B cell (primary cell): ENCODE results near the gene SMKR1. TPM values are rescaled to one million over a fixed set of nuclear protein-coding genes. Genes with fewer than 3 reads are reported as not detected.
A peak's percentile ranks its signal among the peaks of the same experiment; 100 is the strongest.

ENCODE experiments used
- ATAC-seq: fragments of 200-7000 bp; cut with Tn5 transposase; one replicate; pipeline ENCODE4 v1.10.0; 2021; ENCODE audit warnings: low read depth, mild to moderate bottlenecking, moderate number of reproducible peaks, moderate library complexity
- CTCF ChIA-PET: fragments of 350-600 bp; sonication (Branson Sonifier 250); formaldehyde crosslinking; loops from one replicate; lab custom pipeline; 2021; ENCODE audit warnings: antibody characterized with exemption, inconsistent platforms; lab: Charles Lee
- POLR2A ChIA-PET: fragments of 350-600 bp; sonication (Branson Sonifier 250); formaldehyde crosslinking; loops from one replicate; lab custom pipeline; 2021; ENCODE audit warnings: antibody characterized with exemption; lab: Charles Lee
- DNase-seq: peaks from one replicate; pipeline ENCODE4 v3.0.0; 2013
- H2AFZ ChIP-seq: 2 replicates; pipeline ENCODE4 v1.6.1; 2012; ENCODE audit warnings: mild to moderate bottlenecking, low read depth, low read length; ENCODE audit not compliant: insufficient read depth, poor library complexity, severe bottlenecking
- H3K27ac ChIP-seq, 2 donors: 1 replicate in 1 of 2; 2 replicates in 1 of 2; pipeline ENCODE4 v1.5.1; 2012 to 2013; ENCODE audit warnings: low read length in 2 of 2, mild to moderate bottlenecking in 2 of 2, moderate library complexity in 1 of 2
- H3K27me3 ChIP-seq, 4 experiments: fragments of 200-600 bp in 1 of 4; sonication (generic) in 1 of 4; replicated peaks in 1 of 4; 1 replicate in 2 of 4; 2 replicates in 2 of 4; pipeline versions ENCODE4 v1.6.1 to v1.7.0; 2013 to 2016; ENCODE audit warnings: low read length in 3 of 4, mild to moderate bottlenecking in 2 of 4, mixed read lengths in 1 of 4, moderate library complexity in 1 of 4; ENCODE audit not compliant: insufficient read depth in 4 of 4, control insufficient read depth in 3 of 4; ENCODE audit errors: control extremely low read depth in 1 of 4
- H3K36me3 ChIP-seq, 2 experiments: replicated peaks in 1 of 2; 1 replicate in 1 of 2; 2 replicates in 1 of 2; pipeline versions ENCODE4 v1.6.1 to v1.7.1; 2013; ENCODE audit warnings: low read length in 1 of 2; ENCODE audit not compliant: insufficient read depth in 2 of 2, control insufficient read depth in 1 of 2; ENCODE audit errors: control extremely low read depth in 1 of 2, extremely low read depth in 1 of 2
- H3K4me1 ChIP-seq, 2 donors: fragments of 200-600 bp in 1 of 2; sonication (generic) in 1 of 2; 1 replicate in 1 of 2; 2 replicates in 1 of 2; pipeline versions ENCODE4 v1.5.1 to v1.6.1; 2013 to 2017; ENCODE audit warnings: low read length in 2 of 2; ENCODE audit not compliant: control insufficient read depth in 2 of 2, insufficient read depth in 2 of 2
- H3K4me2 ChIP-seq: replicated peaks from 2 replicates; pipeline ENCODE3; 2012; ENCODE audit warnings: mild to moderate bottlenecking, low read depth, low read length; ENCODE audit not compliant: poor library complexity, severe bottlenecking
- H3K4me3 ChIP-seq, 5 experiments: fragments of 200-600 bp in 1 of 5; sonication (generic) in 1 of 5; 1 replicate in 3 of 5; 2 replicates in 2 of 5; pipeline versions ENCODE4 v1.5.1 to v1.7.0; 2011 to 2016; ENCODE audit warnings: low read length in 4 of 5, mild to moderate bottlenecking in 4 of 5, low read depth in 2 of 5, control low read depth in 1 of 5, moderate library complexity in 1 of 5; ENCODE audit not compliant: insufficient read depth in 1 of 5; ENCODE audit errors: control extremely low read depth in 1 of 5, extremely low read depth in 1 of 5
- H3K79me2 ChIP-seq: fragments of 200-600 bp; sonication (generic); one replicate; pipeline ENCODE4 v1.6.0; 2016; ENCODE audit warnings: low read length; ENCODE audit not compliant: control insufficient read depth, insufficient read depth
- H3K9ac ChIP-seq: fragments of 200-600 bp; sonication (generic); 2 replicates; pipeline ENCODE4 v1.6.1; 2017; ENCODE audit warnings: mild to moderate bottlenecking, low read length, moderate library complexity
- H3K9me3 ChIP-seq, 3 donors: one replicate each; pipeline versions ENCODE4 v1.6.1 to v1.7.1; 2013; ENCODE audit warnings: low read length in 2 of 3; ENCODE audit not compliant: control insufficient read depth in 2 of 3, insufficient read depth in 1 of 3; ENCODE audit errors: control extremely low read depth in 1 of 3
- H4K20me1 ChIP-seq: 2 replicates; pipeline ENCODE4 v1.6.0; 2012; ENCODE audit warnings: mild to moderate bottlenecking, low read length; ENCODE audit not compliant: insufficient read depth, control insufficient read depth, poor library complexity, severe bottlenecking
- H3K27ac Mint-ChIP-seq: one replicate; pipeline ENCODE4 v1.8.0; 2021; ENCODE audit warnings: mixed read lengths
- H3K27me3 Mint-ChIP-seq: one replicate; pipeline ENCODE4 v1.8.0; 2021; ENCODE audit warnings: mixed read lengths
- H3K4me1 Mint-ChIP-seq: one replicate; pipeline ENCODE4 v1.8.0; 2021; ENCODE audit warnings: mixed read lengths
- H3K4me3 Mint-ChIP-seq: one replicate; pipeline ENCODE4 v1.8.0; 2021; ENCODE audit warnings: mixed read lengths
- H3K9me3 Mint-ChIP-seq: one replicate; pipeline ENCODE4 v1.8.0; 2022; ENCODE audit warnings: mixed read lengths; ENCODE audit not compliant: insufficient read depth
- EZH2 ChIP-seq: IDR thresholded peaks from 2 replicates; pipeline ENCODE4 v1.6.1; 2012; ENCODE audit warnings: borderline replicate concordance, low read depth, mild to moderate bottlenecking, moderate library complexity, low read length; ENCODE audit not compliant: insufficient read depth, poor library complexity, severe bottlenecking
- WGBS: methylation state at CpG from one replicate; pipeline ENCODE4 v1.1.5; 2013; ENCODE audit warnings: missing lambda C conversion rate; ENCODE audit not compliant: insufficient coverage; 5-methylcytosine and 5-hydroxymethylcytosine counted together
- intact Hi-C: fragments of 100-400 bp; cut with micrococcal nuclease; formaldehyde crosslinking; loops from one replicate; pipeline ENCODE4 v1.10.0; 2022
- polyA plus RNA-seq: library from polyadenylated mRNA; depleted of rRNA; stranded (reverse); fragments of >200 nt; gene quantifications from 2 replicates; pipeline ENCODE4 v1.2.3, GENCODE V29; 2012
- total RNA-seq, 2 donors: library from RNA; stranded (reverse); fragments of 120-200 nt in 1 of 2; gene quantifications; 1 replicate in 1 of 2; 2 replicates in 1 of 2; pipeline versions ENCODE4 v1.2.3 to v1.2.4, GENCODE V29; 2013 to 2022
- TF ChIP-seq, protein P1 (sequence below): fragments of 200-600 bp; IDR thresholded peaks from one replicate; pipeline ENCODE4 v1.8.0; 2022; ENCODE audit warnings: antibody characterized with exemption, mild to moderate bottlenecking

SMKR1 gene
- total and polyA plus RNA-seq, 2 donors (not counting 1 experiment from before 2014, with no cell fraction given) = 0.58 to 2.9 TPM

DNA sequence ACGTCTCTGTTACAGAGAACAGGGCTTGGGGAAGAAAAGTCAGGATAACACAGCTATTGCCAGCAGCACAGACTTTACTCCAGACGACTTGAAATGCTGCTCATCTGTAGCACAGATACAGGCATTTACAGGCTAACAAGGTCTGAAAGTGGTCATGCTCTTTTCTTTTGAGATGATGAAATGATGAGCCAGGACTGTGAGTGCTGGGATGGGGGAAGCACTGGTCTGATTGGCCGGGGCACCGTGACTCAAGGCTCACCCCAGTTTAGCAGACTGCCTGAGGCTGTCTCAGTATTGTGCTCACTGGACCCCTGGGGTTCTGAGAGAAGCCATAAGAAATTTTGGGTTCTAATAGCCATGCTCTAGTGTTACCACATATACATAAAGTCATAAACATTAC lies 12.4 kb downstream of the SMKR1 start:
- H3K27me3 Mint-ChIP-seq = peaks cover 2% of the 10 kb centered on the region
- H3K27ac Mint-ChIP-seq = no peak overlapping the region
- intact Hi-C loops = no loop called here
- Histone ChIP-seq H3K36me3 (no peaks in the 10 kb centered on the region), H3K27ac (no peak overlapping the region), H3K9ac (no peak overlapping the region), H3K4me3 (no peak overlapping the region), H3K9me3 (no peaks in the 10 kb centered on the region), H3K79me2 (no peaks in the 10 kb centered on the region), H3K4me2 (no peak overlapping the region), H3K27me3 (no peaks in the 10 kb centered on the region), H2AFZ (no peak overlapping the region), H3K4me1 (no peaks in the 10 kb centered on the region), H4K20me1 (no peaks in the 10 kb centered on the region)
- ATAC-seq (no peak), DNase-seq (no peak)
- no peaks in the 10 kb centered on the region for H3K4me1 Mint-ChIP-seq
- CTCF ChIA-PET = no interaction called here
- 97% methylated on average over 4 of the region's 4 CpGs for WGBS
- POLR2A ChIA-PET = no interaction called here
- TF ChIP-seq EZH2 = no peak
- TF ChIP-seq, protein P1, sequence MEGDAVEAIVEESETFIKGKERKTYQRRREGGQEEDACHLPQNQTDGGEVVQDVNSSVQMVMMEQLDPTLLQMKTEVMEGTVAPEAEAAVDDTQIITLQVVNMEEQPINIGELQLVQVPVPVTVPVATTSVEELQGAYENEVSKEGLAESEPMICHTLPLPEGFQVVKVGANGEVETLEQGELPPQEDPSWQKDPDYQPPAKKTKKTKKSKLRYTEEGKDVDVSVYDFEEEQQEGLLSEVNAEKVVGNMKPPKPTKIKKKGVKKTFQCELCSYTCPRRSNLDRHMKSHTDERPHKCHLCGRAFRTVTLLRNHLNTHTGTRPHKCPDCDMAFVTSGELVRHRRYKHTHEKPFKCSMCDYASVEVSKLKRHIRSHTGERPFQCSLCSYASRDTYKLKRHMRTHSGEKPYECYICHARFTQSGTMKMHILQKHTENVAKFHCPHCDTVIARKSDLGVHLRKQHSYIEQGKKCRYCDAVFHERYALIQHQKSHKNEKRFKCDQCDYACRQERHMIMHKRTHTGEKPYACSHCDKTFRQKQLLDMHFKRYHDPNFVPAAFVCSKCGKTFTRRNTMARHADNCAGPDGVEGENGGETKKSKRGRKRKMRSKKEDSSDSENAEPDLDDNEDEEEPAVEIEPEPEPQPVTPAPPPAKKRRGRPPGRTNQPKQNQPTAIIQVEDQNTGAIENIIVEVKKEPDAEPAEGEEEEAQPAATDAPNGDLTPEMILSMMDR = no peak
- H3K9me3 Mint-ChIP-seq = no peaks in the 10 kb centered on the region
- H3K4me3 Mint-ChIP-seq = no peak overlapping the region

DNA sequence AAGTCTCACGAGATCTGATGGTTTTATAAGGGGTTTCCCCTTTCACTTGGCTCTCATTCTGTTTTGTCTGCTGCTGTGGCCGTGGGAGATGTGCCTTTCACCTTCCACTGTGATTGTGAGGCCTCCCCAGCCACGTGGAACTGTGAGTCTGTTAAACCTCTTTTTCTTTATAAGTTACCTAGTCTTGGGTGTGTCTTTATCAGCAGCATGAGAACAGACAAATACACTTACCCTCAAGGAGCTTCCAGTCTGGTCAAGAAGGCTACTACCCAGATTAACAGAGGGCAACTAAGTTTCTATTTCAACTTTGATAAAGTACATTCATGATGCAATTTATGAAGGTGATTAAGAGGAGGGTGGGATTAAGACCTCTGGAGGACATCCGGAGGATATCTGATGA lies 13.1 kb downstream of the SMKR1 start:
- Histone ChIP-seq H3K27ac (no peak overlapping the region), H4K20me1 (no peaks in the 10 kb centered on the region), H3K9me3 (no peaks in the 10 kb centered on the region), H3K4me1 (no peaks in the 10 kb centered on the region), H3K36me3 (no peaks in the 10 kb centered on the region), H2AFZ (no peak overlapping the region), H3K9ac (no peak overlapping the region), H3K4me3 (no peak overlapping the region), H3K79me2 (no peaks in the 10 kb centered on the region), H3K27me3 (no peaks in the 10 kb centered on the region), H3K4me2 (no peak overlapping the region)
- ChIA-PET POLR2A (no interaction called here), CTCF (no interaction called here)
- no peak overlapping the region for H3K4me3 Mint-ChIP-seq
- DNase-seq (no peak), ATAC-seq (no peak)
- WGBS = 38% methylated on average over 2 of the region's 4 CpGs
- no peaks in the 10 kb centered on the region for H3K4me1 Mint-ChIP-seq
- peak overlapping the region; percentile 22 for H3K27ac Mint-ChIP-seq
- TF ChIP-seq EZH2 = no peak
- TF ChIP-seq, protein P1 = no peak
- no peaks in the 10 kb centered on the region for H3K9me3 Mint-ChIP-seq
- intact Hi-C loops = no loop called here
- H3K27me3 Mint-ChIP-seq = peaks cover 5% of the 10 kb centered on the region
